HG02588 (cell line): ENCODE results near the gene KIF26A.
"Not testable (repeated sequence)": the region's sequence is repeated elsewhere in the genome, so short reads cannot be mapped to it uniquely, and the experiment has no call there.

Experiments
- ATAC-seq: cut with Tn5 transposase; IDR thresholded peaks from one replicate; pipeline ENCODE4 v1.9.1; 2021; ENCODE audit warnings: mild to moderate bottlenecking, moderate library complexity; ENCODE audit not compliant: unreplicated experiment

The KIF26A gene

DNA sequence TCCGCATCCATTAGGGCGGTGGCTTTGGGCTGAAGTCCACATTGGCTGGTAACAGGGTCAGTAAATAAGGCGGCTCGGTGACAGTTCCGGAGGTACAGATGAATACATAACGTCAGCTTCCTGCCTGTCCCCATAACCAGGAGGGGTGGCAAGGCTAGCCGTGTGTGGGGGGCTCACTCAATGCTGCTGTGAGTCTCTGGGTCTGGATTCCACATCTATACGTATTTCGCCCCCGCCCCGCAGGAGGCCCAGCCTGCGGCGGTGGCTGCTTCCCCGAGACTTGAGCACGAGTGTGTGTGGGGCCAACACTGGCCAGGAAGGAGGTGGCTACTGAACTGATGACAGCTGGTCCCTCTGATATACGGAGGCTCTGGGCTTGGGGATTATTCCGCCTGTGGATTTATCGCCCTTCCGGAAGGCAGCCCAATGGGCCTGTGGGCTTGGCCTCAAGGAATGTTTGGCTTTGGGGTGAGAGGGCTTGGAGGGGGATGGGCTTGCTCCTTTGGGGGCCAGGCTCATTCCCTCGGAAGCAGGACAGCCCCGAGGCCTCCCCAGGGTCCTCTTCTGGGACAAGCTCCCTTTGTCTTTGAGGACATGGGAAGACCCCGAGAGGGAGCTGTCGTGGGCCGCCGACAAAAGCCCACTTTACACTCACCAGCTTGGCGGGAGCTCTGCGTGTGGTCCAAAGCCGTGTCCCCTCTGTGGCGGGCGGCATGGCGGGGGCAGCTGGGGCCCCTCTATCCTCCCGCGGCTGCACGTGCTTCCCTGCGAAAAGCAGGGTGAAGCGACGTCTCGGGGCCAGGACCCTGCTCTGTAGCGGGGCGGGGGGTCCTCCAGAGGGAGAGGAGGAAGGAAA, 82.1 kb downstream of the KIF26A start:
- no peak for ATAC-seq

DNA sequence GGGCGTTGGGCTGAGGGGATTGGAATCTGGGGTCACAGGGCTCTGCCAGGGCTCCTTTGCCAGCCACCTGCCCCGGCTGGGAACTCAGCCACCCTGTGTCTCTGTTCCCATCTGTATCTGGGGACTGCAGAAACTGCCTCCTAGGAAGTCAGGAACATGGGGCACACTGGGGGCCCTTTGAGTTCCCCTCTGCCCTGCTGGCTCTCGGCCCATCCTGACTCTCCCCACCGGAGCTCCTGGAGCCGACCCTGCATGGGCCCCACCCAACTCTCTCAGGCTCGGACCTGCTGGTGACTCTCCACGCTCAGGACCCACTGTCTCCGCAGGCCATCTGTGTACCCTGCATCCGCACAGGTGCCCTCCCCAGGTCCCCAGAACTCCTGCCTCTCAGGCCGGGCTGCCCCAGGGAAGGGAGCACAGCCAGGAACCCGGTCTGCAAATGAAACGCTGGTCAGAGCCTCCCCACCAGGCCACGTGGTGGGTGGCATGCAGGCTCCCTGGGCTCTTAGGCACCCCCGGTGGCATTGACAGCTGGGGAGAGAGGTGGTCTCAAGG, 82.8 kb downstream of the KIF26A start:
- no peak for ATAC-seq

- no peak for ATAC-seq
Measured at GRCh38 chr14:104221636-104222369, 83.4 kb downstream of the KIF26A start.

DNA sequence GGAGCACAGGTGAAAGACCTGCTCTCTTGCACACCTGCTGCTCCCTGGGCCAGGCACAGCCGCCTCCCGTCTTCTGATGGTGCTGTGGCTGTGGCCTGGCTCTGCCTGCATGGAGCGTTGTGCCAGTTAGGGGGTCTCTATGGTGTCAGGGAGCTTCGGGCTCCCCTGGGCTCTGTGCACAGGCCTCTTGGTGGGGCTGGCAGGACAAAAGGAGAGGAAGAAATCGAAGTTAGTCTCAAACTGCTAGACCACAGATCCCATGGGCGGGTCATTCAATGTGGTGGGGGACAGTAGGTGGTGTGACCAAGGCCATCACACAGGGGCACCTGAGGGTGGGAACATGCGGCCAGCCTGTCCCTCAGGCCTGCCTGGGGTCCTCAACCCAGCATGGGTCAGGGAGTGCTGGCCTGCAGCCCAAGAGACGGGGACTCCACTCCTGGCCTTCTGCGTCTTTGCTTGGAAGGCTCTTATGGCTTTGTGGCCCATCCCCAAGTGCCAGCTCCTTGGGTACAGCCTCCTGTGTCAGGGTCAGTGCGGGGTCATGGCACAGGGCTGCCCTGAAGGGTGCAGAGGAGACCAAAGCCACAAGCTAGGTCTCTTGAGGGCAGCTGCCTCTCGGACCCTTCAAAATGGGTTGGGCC, 84.1 kb downstream of the KIF26A start:
- no peak for ATAC-seq

DNA sequence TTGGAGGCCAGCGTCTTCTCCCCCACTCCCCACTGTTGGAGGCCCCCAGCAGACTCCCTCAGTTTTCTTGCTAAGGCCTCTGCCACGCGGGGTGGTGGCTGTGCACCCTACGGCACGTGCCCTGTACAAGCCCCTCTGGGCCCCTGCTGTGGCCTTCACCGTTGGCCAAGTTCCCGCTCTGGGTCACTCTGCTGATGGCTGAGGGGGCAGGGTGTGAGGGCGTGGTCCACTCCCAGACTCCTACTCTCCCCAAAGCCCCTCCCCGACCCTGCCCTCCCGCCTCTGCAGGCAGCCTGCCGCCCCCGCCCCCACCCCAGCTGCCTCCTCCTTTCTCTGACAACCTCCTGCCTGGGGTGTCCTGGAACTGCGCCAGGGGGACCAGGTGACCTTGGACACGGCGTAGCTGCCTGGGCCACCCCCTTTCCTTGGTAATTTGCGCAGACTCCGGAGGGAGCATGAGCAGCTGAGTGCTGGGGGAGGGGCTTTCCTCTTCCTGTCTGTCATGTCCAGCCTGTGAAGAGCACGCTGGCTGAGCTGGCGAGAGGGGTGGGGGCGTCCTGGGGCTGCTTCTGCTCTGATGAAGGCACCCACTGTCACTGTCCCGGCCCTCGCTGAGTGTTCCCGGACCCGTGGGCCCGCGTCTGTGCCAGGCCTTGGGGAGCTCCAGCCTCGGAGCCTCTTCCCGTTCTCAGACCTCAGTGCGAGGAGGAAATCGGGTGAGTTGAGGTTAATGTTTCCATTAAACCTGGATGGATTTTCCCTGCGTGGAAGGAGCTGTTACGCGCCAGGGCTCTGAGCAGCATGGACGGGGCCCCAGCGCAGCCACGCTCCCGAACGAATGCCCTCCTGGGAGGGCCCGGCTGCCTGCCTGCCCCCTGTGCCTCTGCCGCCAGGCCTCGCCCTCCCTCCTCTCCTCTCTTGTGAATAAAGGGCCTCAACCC, 85.0 kb downstream of the KIF26A start:
- ATAC-seq: no peak

DNA sequence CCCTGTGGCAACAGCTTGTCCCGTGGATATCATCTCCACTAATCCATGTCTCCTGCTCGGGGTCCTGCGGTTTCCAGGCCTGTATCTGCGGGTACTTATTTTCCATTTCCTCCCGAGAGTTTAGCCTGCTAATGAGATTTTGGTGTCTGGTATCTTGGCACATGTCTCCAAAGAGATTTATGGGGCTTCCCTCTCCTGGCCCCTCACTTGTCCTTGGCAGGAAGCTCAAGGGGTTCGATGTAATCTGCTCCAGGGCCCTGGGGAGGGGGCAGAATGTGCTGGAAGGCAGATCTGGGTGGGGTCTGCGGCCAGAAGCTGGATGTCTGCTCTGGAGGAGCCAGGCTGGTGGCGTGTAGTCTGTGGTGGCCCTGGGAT, 85.7 kb downstream of the KIF26A start:
- no peak for ATAC-seq

DNA sequence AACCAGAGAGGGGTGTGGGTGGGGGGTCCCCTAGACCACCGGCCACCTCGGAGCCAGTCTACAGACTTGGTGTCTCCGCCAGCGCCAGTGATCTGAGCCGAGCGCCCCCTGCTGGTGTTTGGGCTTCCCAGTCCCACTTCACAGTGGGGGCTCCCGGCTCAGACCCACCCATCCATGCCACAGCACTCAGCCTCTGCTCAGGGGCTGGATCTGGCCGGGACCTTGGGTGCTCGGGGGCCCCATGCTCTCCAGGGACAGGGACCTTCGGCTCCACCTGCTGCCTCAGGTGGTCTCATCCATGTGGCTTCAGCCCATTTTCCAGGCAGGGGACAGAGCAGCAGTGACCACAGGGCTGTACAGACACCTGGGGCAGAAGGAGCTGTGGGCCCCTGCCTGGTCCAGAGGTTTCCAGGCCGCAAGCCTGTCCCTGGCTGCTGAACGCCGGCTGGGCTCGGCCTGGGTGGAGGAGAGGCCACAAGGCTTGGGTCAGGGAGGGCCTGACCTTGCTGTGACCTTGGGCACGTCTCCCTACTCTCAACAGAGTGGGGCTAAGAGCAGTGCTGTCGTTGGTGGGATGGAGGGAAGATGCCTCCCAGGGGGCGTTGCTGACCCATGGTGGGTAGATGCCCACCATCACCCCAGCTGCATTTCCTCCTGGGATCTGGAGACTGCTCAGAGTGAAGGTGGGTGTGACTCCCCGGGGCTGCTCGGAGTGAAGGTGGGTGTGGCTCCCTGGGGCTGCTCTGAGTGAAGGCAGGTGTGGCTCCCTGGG, 86.3 kb downstream of the KIF26A start:
- ATAC-seq: no peak

GRCh38 chr14:104225278-104226190, 87.1 kb downstream of the KIF26A start:
- not testable (repeated sequence) for ATAC-seq

DNA sequence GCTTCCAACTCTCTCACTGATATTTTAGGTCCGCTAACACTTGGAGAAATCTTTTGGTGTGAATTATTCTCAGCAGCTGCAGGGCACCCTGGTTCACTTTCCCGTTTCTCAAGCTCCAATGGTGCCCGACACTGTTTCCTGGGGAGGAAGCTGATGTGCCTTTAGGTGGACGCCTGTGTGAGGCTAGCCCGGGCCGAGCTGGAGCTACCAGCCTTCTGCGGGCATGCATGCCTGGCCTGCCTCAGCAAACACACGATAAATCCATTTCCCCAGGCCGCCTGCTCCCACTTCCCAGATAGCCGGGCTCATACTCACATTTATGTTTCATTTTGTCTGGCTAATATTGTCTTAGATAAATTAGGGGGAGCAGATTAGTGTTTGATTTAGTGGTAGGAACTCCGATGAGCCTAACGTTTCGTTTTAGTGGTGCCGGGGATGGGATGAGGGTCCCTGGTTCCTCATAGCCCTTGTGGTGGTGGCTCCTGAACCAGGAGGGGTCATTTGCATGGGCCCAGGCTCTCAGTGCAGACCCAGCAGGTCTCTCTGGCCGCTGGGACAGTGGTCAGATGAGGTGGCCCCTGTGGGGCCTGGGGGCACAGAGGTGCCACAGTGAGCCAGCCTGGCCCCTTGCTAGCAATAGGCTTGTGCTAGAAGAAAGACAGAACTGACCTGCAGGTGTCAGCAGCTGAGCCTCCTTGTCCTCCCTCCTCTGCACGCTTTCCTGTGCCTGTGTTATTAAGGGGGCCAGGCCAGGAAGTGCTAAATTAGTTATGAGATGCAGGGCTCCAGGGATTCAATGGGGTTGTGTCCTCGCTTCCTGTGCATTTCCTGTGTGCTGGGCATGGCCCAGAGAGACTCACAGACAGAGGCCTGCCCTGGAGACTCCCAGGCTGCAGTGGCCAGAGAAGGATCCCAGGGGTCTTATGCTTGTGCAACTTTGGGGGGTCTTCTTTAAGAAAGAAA, 88.3 kb downstream of the KIF26A start:
- ATAC-seq: no peak

GRCh38 chr14:104227806-104228205, 89.4 kb downstream of the KIF26A start:
- no peak for ATAC-seq

DNA sequence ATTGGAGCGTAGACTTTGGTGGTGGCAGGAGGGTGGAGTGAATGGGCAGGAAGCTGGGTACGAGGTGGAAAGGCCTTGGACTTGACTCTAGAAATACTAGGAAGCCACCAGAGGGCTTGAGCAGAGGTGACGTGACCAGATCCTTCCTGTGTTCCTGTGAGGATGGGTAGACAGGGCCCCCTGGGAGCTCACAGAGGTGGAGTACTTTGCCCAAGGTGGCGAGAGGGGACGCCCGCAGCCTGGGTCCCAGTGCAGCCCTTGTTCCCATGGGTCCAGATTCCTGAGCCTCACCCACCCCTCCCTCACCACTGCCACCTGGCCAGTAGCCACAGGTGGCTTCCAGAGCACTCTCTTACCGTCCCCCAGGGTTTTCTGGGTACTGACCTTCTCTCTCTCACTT, 89.8 kb downstream of the KIF26A start:
- ATAC-seq: no peak

GRCh38 chr14:104228716-104229533, 90.5 kb downstream of the KIF26A start:
- ATAC-seq: no peak

GRCh38 chr14:104229534-104230055, 91.2 kb downstream of the KIF26A start:
- no peak for ATAC-seq

- ATAC-seq: no peak
Measured at GRCh38 chr14:104230119-104230815, 91.9 kb downstream of the KIF26A start.
